CD14-positive monocyte (primary cell): ENCODE data around the gene NTN5. TPM values are rescaled to one million over a fixed set of nuclear protein-coding genes. Genes with fewer than 3 reads are reported as not detected.

Source experiments
- DNase-seq, 3 donors: peaks; one replicate each; pipeline ENCODE4 v3.0.0-alpha.2; 2011 to 2022
- H2AFZ ChIP-seq: 2 replicates; pipeline ENCODE4 v1.6.0; 2012; ENCODE audit warnings: mild to moderate bottlenecking, low read depth, low read length, inconsistent platforms; ENCODE audit not compliant: insufficient read depth, poor library complexity, severe bottlenecking
- H3K27ac ChIP-seq, 2 donors: 1 replicate in 1 of 2; 2 replicates in 1 of 2; pipeline ENCODE4 v1.5.1; 2012 to 2013; ENCODE audit warnings: low read length in 2 of 2, control low read depth in 1 of 2, inconsistent platforms in 1 of 2, low read depth in 1 of 2, mild to moderate bottlenecking in 1 of 2
- H3K27me3 ChIP-seq, 2 donors: one replicate each; pipeline versions ENCODE4 v1.6.0 to v1.6.1; 2011 to 2013; ENCODE audit warnings: low read length in 2 of 2; ENCODE audit not compliant: control insufficient read depth in 2 of 2, insufficient read depth in 2 of 2
- H3K36me3 ChIP-seq, 2 donors: replicated peaks in 1 of 2; 1 replicate in 1 of 2; 2 replicates in 1 of 2; pipeline versions ENCODE4 v1.5.1 to v1.6.1; 2012 to 2013; ENCODE audit warnings: low read length in 2 of 2, control low read depth in 1 of 2, inconsistent platforms in 1 of 2, mild to moderate bottlenecking in 1 of 2; ENCODE audit not compliant: insufficient read depth in 2 of 2, control insufficient read depth in 1 of 2
- H3K4me1 ChIP-seq, 2 donors: 1 replicate in 1 of 2; 2 replicates in 1 of 2; pipeline versions ENCODE4 v1.5.1 to v1.6.1; 2012 to 2013; ENCODE audit warnings: low read length in 2 of 2, control low read depth in 1 of 2, inconsistent platforms in 1 of 2, mild to moderate bottlenecking in 1 of 2, moderate library complexity in 1 of 2; ENCODE audit not compliant: insufficient read depth in 2 of 2, control insufficient read depth in 1 of 2
- H3K4me2 ChIP-seq: replicated peaks from 2 replicates; pipeline ENCODE3; 2012; ENCODE audit warnings: low read length, moderate library complexity, mild to moderate bottlenecking; ENCODE audit not compliant: poor library complexity, severe bottlenecking; ENCODE audit errors: extremely low read depth
- H3K4me3 ChIP-seq, 3 experiments: fragments of 200-600 bp in 1 of 3; sonication (generic) in 1 of 3; replicated peaks in 1 of 3; 1 replicate in 2 of 3; 2 replicates in 1 of 3; pipeline ENCODE4 v1.5.1; 2011 to 2013; ENCODE audit warnings: low read length in 3 of 3, mild to moderate bottlenecking in 3 of 3, control low read depth in 2 of 3, low read depth in 2 of 3, inconsistent platforms in 1 of 3, moderate library complexity in 1 of 3
- H3K79me2 ChIP-seq: 2 replicates; pipeline ENCODE4 v1.6.0; 2012; ENCODE audit warnings: mild to moderate bottlenecking, control low read depth, inconsistent platforms, low read length, moderate library complexity; ENCODE audit not compliant: insufficient read depth
- H3K9ac ChIP-seq: 2 replicates; pipeline ENCODE4 v1.6.0; 2017; ENCODE audit warnings: low read length, mild to moderate bottlenecking; ENCODE audit not compliant: insufficient read depth, poor library complexity, severe bottlenecking
- H3K9me3 ChIP-seq, 2 donors: replicated peaks in 1 of 2; 1 replicate in 1 of 2; 2 replicates in 1 of 2; pipeline versions ENCODE4 v1.5.1 to v1.6.1; 2012 to 2013; ENCODE audit warnings: low read length in 2 of 2, control low read depth in 1 of 2; ENCODE audit not compliant: control insufficient read depth in 1 of 2, insufficient read depth in 1 of 2
- H4K20me1 ChIP-seq: 2 replicates; pipeline ENCODE4 v1.6.0; 2012; ENCODE audit warnings: mild to moderate bottlenecking, low read length, control low read depth, moderate library complexity; ENCODE audit not compliant: insufficient read depth
- H3K27ac Mint-ChIP-seq, 7 donors: one replicate each; pipeline ENCODE4 v1.8.0; 2020; ENCODE audit warnings: mild to moderate bottlenecking in 7 of 7, mixed read lengths in 7 of 7, moderate library complexity in 6 of 7, inconsistent platforms in 2 of 7
- H3K27me3 Mint-ChIP-seq, 3 donors: one replicate each; pipeline ENCODE4 v1.8.0; 2021 to 2022; ENCODE audit warnings: low read depth in 3 of 3, mild to moderate bottlenecking in 3 of 3, mixed read lengths in 3 of 3, moderate library complexity in 3 of 3, inconsistent platforms in 1 of 3
- H3K36me3 Mint-ChIP-seq, 2 donors: one replicate each; pipeline ENCODE4 v1.8.0; 2020; ENCODE audit warnings: mixed read lengths in 2 of 2, inconsistent platforms in 1 of 2, mild to moderate bottlenecking in 1 of 2
- H3K4me1 Mint-ChIP-seq: one replicate; pipeline ENCODE4 v1.8.0; 2020; ENCODE audit warnings: mild to moderate bottlenecking, mixed read lengths
- H3K4me3 Mint-ChIP-seq, 2 donors: one replicate each; pipeline ENCODE4 v1.8.0; 2020; ENCODE audit warnings: mild to moderate bottlenecking in 2 of 2, mixed read lengths in 2 of 2, moderate library complexity in 1 of 2
- H3K9me3 Mint-ChIP-seq, 7 donors: one replicate each; pipeline ENCODE4 v1.8.0; 2020 to 2022; ENCODE audit warnings: mixed read lengths in 7 of 7, mild to moderate bottlenecking in 6 of 7, moderate library complexity in 6 of 7, inconsistent platforms in 2 of 7
- CTCF ChIP-seq: fragments of 200-600 bp; IDR thresholded peaks from one replicate; pipeline ENCODE4 v1.8.0; 2022; ENCODE audit warnings: antibody characterized with exemption, mild to moderate bottlenecking
- WGBS: methylation state at CpG from one replicate; pipeline ENCODE4 v1.1.5; 2013; ENCODE audit warnings: missing lambda C conversion rate; ENCODE audit not compliant: insufficient coverage; 5-methylcytosine and 5-hydroxymethylcytosine counted together
- intact Hi-C, 2 donors: fragments of 100-400 bp; cut with micrococcal nuclease; formaldehyde crosslinking; loops; one replicate each; pipeline versions ENCODE4 v1.15.0 to v1.15.1; 2023
- polyA plus RNA-seq, 3 donors: library from polyadenylated mRNA; depleted of rRNA in 1 of 3; unstranded in 2 of 3; stranded (reverse) in 1 of 3; fragments of 300-500 nt in 2 of 3; fragments of >200 nt in 1 of 3; fragmentation: Illumina TruSeq in 2 of 3; gene quantifications; 1 replicate in 2 of 3; 2 replicates in 1 of 3; pipeline ENCODE4 v1.2.3, GENCODE V29; 2012 to 2021

Gene NTN5
- polyA plus RNA-seq, 3 donors, result 0.44 TPM; not detected in 2

GRCh38 chr19:48664476-48664875 lies 8.3 kb downstream of the NTN5 start:
- TF ChIP-seq CTCF, result no peak
- H3K9ac ChIP-seq, result no peak overlapping the region
- WGBS, result 95% methylated on average over 11 of the region's 14 CpGs

GRCh38 chr19:48663667-48664066 lies 9.2 kb downstream of the NTN5 start:
- H3K79me2 ChIP-seq, result no peaks in the 10 kb centered on the region
- no peaks in the 10 kb centered on the region for H3K36me3 ChIP-seq
- DNase-seq, result no peak
- 93% methylated on average over 3 of the region's 4 CpGs for WGBS
- H3K4me1 Mint-ChIP-seq, result peaks cover 16% of the 10 kb centered on the region
- H3K27me3 ChIP-seq, result no peaks in the 10 kb centered on the region
- H3K27ac Mint-ChIP-seq, result no peak overlapping the region
- TF ChIP-seq CTCF, result no peak
- H3K4me2 ChIP-seq, result no peak overlapping the region
- no peak overlapping the region for H3K4me3 Mint-ChIP-seq
- H4K20me1 ChIP-seq, result no peaks in the 10 kb centered on the region
- H3K27me3 Mint-ChIP-seq, result peaks cover 0 to 2% (median 2%) of the 10 kb centered on the region in 3 donors
- intact Hi-C loops, result no loop called here
- H3K36me3 Mint-ChIP-seq, result no peaks in the 10 kb centered on the region
- no peak overlapping the region for H3K9ac ChIP-seq
- H2AFZ ChIP-seq, result no peak overlapping the region
- peaks cover 18 to 22% of the 10 kb centered on the region in 2 donors for H3K4me1 ChIP-seq
- H3K9me3 Mint-ChIP-seq, result peaks cover 0 to 3% (median 0%) of the 10 kb centered on the region in 7 donors
- no peak overlapping the region for H3K27ac ChIP-seq
- H3K4me3 ChIP-seq, result no peak overlapping the region
- no peaks in the 10 kb centered on the region for H3K9me3 ChIP-seq

More at GRCh38 chr19:48664476-48664875, 8.3 kb downstream of the NTN5 start:
- no peaks in the 10 kb centered on the region for H3K36me3 ChIP-seq
- no peak overlapping the region for H3K27ac Mint-ChIP-seq
- H3K27me3 ChIP-seq, result no peaks in the 10 kb centered on the region
- no peaks in the 10 kb centered on the region for H3K79me2 ChIP-seq
- H3K27ac ChIP-seq, result no peak overlapping the region
- peaks cover 0 to 2% (median 2%) of the 10 kb centered on the region in 3 donors for H3K27me3 Mint-ChIP-seq
- H3K4me1 Mint-ChIP-seq, result peaks cover 16% of the 10 kb centered on the region
- H2AFZ ChIP-seq, result no peak overlapping the region
- no peaks in the 10 kb centered on the region for H3K36me3 Mint-ChIP-seq
- peaks cover 18 to 21% of the 10 kb centered on the region in 2 donors for H3K4me1 ChIP-seq
- H3K4me3 ChIP-seq, result no peak overlapping the region
- H3K9me3 Mint-ChIP-seq, result peaks cover 0 to 5% (median under 1%) of the 10 kb centered on the region in 7 donors
- H3K4me2 ChIP-seq, result no peak overlapping the region
- H4K20me1 ChIP-seq, result no peaks in the 10 kb centered on the region
- H3K9me3 ChIP-seq, result no peaks in the 10 kb centered on the region
- no peak overlapping the region for H3K4me3 Mint-ChIP-seq
- intact Hi-C loops, result no loop called here
- no peak for DNase-seq
